ENCODE data around the gene WNT9B. TPM values are rescaled to one million over a fixed set of nuclear protein-coding genes. Genes with fewer than 3 reads are reported as not detected.

Gene WNT9B
- total and polyA plus RNA-seq, 4 experiments from 2014 or later: not detected

DNA sequence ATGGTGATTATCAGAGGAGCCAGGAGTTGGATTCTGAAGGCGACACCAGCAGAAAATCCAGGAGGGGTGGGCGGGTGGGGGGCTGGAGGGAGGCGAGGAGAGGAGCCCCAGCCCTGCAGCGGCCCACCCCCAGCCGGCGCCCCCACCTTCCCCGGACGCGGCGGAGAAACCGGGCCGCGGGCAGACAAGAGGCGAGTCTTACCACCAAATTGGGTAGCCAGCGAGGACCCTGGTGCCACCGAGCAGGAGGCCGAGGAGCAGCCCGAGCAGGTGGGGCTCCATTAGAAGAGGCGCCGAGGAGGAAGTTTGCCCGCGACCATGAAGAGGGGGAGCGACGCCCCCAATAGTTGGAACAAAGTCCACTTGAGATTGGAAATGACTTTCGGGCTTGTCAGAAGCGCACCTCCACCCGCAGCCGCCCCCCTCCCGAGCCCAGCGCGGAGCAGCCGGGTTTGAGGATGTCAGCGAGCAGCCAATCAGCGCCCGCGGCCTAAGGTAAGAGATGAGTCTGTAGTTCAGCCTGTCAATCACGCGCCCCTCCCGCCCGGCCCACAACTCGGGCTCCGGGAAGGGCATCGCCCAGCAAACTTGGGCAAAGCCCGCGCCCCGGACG lies 33.0 kb upstream of the WNT9B start, which contains the start of gene WNT3:
WNT3 (minus strand) TSS at position 377 of the 613 bp plus-strand sequence; CDS start at position 282, 95 bp downstream.
- peak within 1 kb of the TSS in 1 of 2 donors; percentile 45 for H3K4me3 ChIP-seq (ENCODE audit: low read length in 2 of 2)
- Mint-ChIP-seq H3K9me3 (peaks cover 0 to 2% (median 0%) of the 10 kb centered on the region in 8 donors), H3K27me3 (peaks cover 55 to 66% of the 10 kb centered on the region in 2 donors), H3K36me3 (no peaks in the 10 kb centered on the region), H3K4me3 (peak within 1 kb of the TSS; percentile 71 to 87 (median 81)), H3K4me1 (peaks cover 7 to 30% (median 15%) of the 10 kb centered on the region in 4 donors), H3K27ac (peak within 1 kb of the TSS in 2 of 7 donors; percentile 23 to 52)
- H3K4me1 ChIP-seq (ENCODE audit: insufficient read depth, low read length): peaks cover 28% of the 10 kb centered on the region
- H3K9me3 ChIP-seq (ENCODE audit: control insufficient read depth in 1 of 2, low read length in 2 of 2): no peaks in the 10 kb centered on the region
- H3K27ac ChIP-seq (ENCODE audit: low read depth, low read length): no peak within 1 kb of the TSS
- POLR2A ChIA-PET (ENCODE audit: partially characterized antibody): no interaction called here
- intact Hi-C loops (cut with micrococcal nuclease): no loop called here
- CTCF ChIA-PET (ENCODE audit: partially characterized antibody): no interaction called here
- H3K36me3 ChIP-seq (ENCODE audit: insufficient read depth, low read length): no peaks in the 10 kb centered on the region
- peaks cover 53% of the 10 kb centered on the region for H3K27me3 ChIP-seq (ENCODE audit: insufficient read depth, low read length)
- DNase-seq: peak in 4 of 5 donors; percentile 29 to 37 (median 33)

- POLR2A ChIA-PET (ENCODE audit: partially characterized antibody): no interaction called here
- Mint-ChIP-seq H3K27me3 (peaks cover 48 to 58% of the 10 kb centered on the region in 2 donors), H3K4me1 (peaks cover 7 to 30% (median 15%) of the 10 kb centered on the region in 4 donors), H3K27ac (no peak overlapping the region), H3K36me3 (no peaks in the 10 kb centered on the region), H3K4me3 (peak overlapping the region; percentile 49 to 86 (median 72)), H3K9me3 (peaks cover 0 to 2% (median 0%) of the 10 kb centered on the region in 8 donors)
- Histone ChIP-seq H3K9me3 (ENCODE audit: control insufficient read depth in 1 of 2, low read length in 2 of 2) (no peaks in the 10 kb centered on the region), H3K36me3 (ENCODE audit: insufficient read depth, low read length) (no peaks in the 10 kb centered on the region), H3K27me3 (ENCODE audit: insufficient read depth, low read length) (peaks cover 53% of the 10 kb centered on the region), H3K27ac (ENCODE audit: low read depth, low read length) (no peak overlapping the region), H3K4me3 (ENCODE audit: low read length in 2 of 2) (peak overlapping the region in 1 of 2 donors; percentile 45), H3K4me1 (ENCODE audit: insufficient read depth, low read length) (peaks cover 28% of the 10 kb centered on the region)
- CTCF ChIA-PET (ENCODE audit: partially characterized antibody): no interaction called here
- intact Hi-C loops (cut with micrococcal nuclease): no loop called here
- no peak for DNase-seq
These were observed 32.2 kb upstream of the WNT9B start for GRCh38 chr17:46818929-46819859.

DNA sequence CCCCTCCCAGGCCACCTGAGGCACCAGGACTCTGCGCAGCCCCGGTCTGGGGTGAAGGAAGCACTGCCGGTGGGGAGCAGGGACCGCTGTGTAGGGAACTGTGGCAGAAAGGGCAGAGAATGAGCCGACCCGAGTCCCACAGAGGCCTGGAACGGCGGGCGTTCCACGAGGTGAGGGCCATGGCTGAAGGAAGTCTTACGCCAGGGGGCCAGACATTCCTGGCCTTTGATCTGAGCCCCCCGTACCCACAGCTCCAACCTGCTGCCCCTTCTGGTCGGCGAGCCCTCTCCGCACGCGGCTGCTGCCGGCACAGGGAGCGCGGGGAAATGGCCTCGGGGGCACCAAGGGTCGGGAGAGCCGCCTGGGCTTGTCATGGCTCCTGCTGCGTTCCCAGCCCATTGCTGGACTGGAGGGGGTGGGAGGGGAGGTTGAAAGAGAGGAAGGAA lies 31.5 kb upstream of the WNT9B start:
- H3K36me3 Mint-ChIP-seq: no peaks in the 10 kb centered on the region
- H3K27ac Mint-ChIP-seq: no peak overlapping the region
- Histone ChIP-seq H3K4me1 (ENCODE audit: insufficient read depth, low read length) (peaks cover 28% of the 10 kb centered on the region), H3K27ac (ENCODE audit: low read depth, low read length) (no peak overlapping the region), H3K9me3 (ENCODE audit: control insufficient read depth in 1 of 2, low read length in 2 of 2) (no peaks in the 10 kb centered on the region), H3K27me3 (ENCODE audit: insufficient read depth, low read length) (peaks cover 53% of the 10 kb centered on the region), H3K4me3 (ENCODE audit: low read length in 2 of 2) (no peak overlapping the region), H3K36me3 (ENCODE audit: insufficient read depth, low read length) (no peaks in the 10 kb centered on the region)
- CTCF ChIA-PET (ENCODE audit: partially characterized antibody): no interaction called here
- H3K9me3 Mint-ChIP-seq: peaks cover 0 to 2% (median 0%) of the 10 kb centered on the region in 8 donors
- peaks cover 46 to 57% of the 10 kb centered on the region in 2 donors for H3K27me3 Mint-ChIP-seq
- H3K4me3 Mint-ChIP-seq: peak overlapping the region in 6 of 8 donors; percentile 21 to 86 (median 57)
- POLR2A ChIA-PET (ENCODE audit: partially characterized antibody): no interaction called here
- no peak for DNase-seq
- H3K4me1 Mint-ChIP-seq: peaks cover 7 to 30% (median 15%) of the 10 kb centered on the region in 4 donors
- intact Hi-C loops (cut with micrococcal nuclease): no loop called here

GRCh38 chr17:46820592-46821450 lies 30.6 kb upstream of the WNT9B start:
- Histone ChIP-seq H3K36me3 (ENCODE audit: insufficient read depth, low read length) (no peaks in the 10 kb centered on the region), H3K4me1 (ENCODE audit: insufficient read depth, low read length) (peaks cover 28% of the 10 kb centered on the region), H3K9me3 (ENCODE audit: control insufficient read depth in 1 of 2, low read length in 2 of 2) (no peaks in the 10 kb centered on the region), H3K4me3 (ENCODE audit: low read length in 2 of 2) (no peak overlapping the region), H3K27me3 (ENCODE audit: insufficient read depth, low read length) (peaks cover 49% of the 10 kb centered on the region), H3K27ac (ENCODE audit: low read depth, low read length) (no peak overlapping the region)
- Mint-ChIP-seq H3K4me3 (peak overlapping the region in 4 of 8 donors; percentile 10 to 65 (median 35)), H3K9me3 (peaks cover 0 to 2% (median 0%) of the 10 kb centered on the region in 8 donors), H3K36me3 (no peaks in the 10 kb centered on the region), H3K27ac (no peak overlapping the region), H3K4me1 (peaks cover 7 to 30% (median 15%) of the 10 kb centered on the region in 4 donors), H3K27me3 (peaks cover 39 to 57% of the 10 kb centered on the region in 2 donors)
- intact Hi-C loops (cut with micrococcal nuclease): no loop called here
- CTCF ChIA-PET (ENCODE audit: partially characterized antibody): no interaction called here
- DNase-seq: no peak
- POLR2A ChIA-PET (ENCODE audit: partially characterized antibody): no interaction called here

DNA sequence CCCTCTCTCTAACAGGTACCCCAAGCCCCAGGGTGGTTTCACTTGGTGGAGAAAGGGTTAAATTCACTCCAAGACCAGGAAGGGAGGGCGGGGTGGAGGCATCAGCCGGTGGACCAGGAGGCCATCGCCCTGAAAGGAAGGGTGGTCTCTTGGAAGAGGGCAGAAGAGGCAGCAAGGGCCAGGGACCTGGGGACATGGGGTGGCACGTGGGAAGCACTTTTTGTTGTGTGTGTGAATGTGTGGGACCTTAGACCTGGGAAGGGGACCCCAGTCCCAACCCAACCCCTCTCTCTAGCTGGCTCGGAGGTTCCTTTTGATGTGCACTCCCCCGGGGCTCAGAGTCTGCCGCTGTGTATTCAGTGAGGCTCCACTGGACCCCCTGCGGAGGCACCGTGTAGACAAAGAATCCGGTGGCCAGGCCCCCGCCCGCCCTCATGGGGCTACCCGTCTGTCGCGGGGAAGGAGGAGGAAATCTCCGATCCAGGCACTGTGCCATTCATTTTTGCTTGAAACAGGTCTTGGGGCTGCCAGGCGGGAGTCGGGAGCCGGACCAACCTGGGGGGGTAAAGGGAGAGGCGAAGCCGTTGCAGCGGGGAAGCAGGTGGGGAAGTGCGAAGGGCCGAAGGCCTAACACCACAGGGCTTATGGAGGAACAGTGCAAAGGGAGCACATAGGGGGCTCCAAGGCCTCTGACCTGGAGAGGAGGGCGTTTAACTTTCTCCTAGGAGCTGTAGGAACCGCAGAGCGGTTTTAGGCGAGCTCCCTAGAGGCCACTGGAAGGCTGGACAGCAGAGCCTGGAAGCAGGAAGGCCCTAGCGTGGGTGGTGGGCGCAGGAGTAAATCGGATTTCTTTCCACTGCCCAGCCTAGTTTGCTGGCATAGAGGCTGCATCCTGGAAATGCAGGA lies 29.6 kb upstream of the WNT9B start:
- POLR2A ChIA-PET (ENCODE audit: partially characterized antibody): no interaction called here
- Histone ChIP-seq H3K9me3 (ENCODE audit: control insufficient read depth in 1 of 2, low read length in 2 of 2) (no peaks in the 10 kb centered on the region), H3K4me1 (ENCODE audit: insufficient read depth, low read length) (peaks cover 28% of the 10 kb centered on the region), H3K27ac (ENCODE audit: low read depth, low read length) (no peak overlapping the region), H3K4me3 (ENCODE audit: low read length in 2 of 2) (no peak overlapping the region), H3K27me3 (ENCODE audit: insufficient read depth, low read length) (peaks cover 41% of the 10 kb centered on the region), H3K36me3 (ENCODE audit: insufficient read depth, low read length) (no peaks in the 10 kb centered on the region)
- intact Hi-C loops (cut with micrococcal nuclease): no loop called here
- no peaks in the 10 kb centered on the region for H3K36me3 Mint-ChIP-seq
- H3K4me3 Mint-ChIP-seq: peak overlapping the region in 1 of 8 donors; percentile 10
- CTCF ChIA-PET (ENCODE audit: partially characterized antibody): no interaction called here
- peaks cover 7 to 30% (median 15%) of the 10 kb centered on the region in 4 donors for H3K4me1 Mint-ChIP-seq
- H3K27ac Mint-ChIP-seq: no peak overlapping the region
- peaks cover 30 to 48% of the 10 kb centered on the region in 2 donors for H3K27me3 Mint-ChIP-seq
- DNase-seq: no peak
- H3K9me3 Mint-ChIP-seq: peaks cover 0 to 1% (median 0%) of the 10 kb centered on the region in 8 donors

DNA sequence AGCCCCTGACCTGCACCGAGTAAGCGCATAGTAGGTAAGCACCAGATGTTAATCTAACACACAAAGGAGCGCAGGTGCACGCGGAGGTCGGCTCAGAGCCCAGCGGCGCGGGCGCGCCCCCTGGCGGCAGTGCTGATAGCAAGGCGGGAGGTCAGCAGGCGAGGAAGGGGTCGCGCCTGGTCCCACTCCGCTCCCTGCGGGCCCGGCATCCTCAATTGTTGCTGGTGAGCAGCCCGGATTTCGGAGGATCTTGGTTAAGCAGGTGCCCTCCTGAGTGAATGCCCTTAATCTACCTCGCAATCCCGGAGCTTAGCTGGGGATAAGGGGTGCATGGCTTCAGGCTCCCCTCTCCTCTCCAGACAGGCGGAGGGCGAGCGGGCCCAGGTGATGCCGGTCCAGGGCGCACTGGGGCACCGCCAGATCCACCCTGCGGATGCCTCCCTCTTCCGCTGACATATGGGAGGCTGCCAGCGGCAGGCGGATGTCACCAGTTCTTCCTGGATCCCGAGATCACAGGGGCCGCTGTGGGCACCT lies 28.9 kb upstream of the WNT9B start:
- Mint-ChIP-seq H3K27ac (no peak overlapping the region), H3K36me3 (no peaks in the 10 kb centered on the region), H3K27me3 (peaks cover 25 to 45% of the 10 kb centered on the region in 2 donors), H3K4me3 (no peak overlapping the region), H3K4me1 (peaks cover 7 to 29% (median 15%) of the 10 kb centered on the region in 4 donors), H3K9me3 (peaks cover 0 to 1% (median 0%) of the 10 kb centered on the region in 8 donors)
- H3K36me3 ChIP-seq (ENCODE audit: insufficient read depth, low read length): no peaks in the 10 kb centered on the region
- no peak overlapping the region for H3K4me3 ChIP-seq (ENCODE audit: low read length in 2 of 2)
- H3K4me1 ChIP-seq (ENCODE audit: insufficient read depth, low read length): peaks cover 23% of the 10 kb centered on the region
- POLR2A ChIA-PET (ENCODE audit: partially characterized antibody): no interaction called here
- peaks cover 33% of the 10 kb centered on the region for H3K27me3 ChIP-seq (ENCODE audit: insufficient read depth, low read length)
- no peaks in the 10 kb centered on the region for H3K9me3 ChIP-seq (ENCODE audit: control insufficient read depth in 1 of 2, low read length in 2 of 2)
- no peak overlapping the region for H3K27ac ChIP-seq (ENCODE audit: low read depth, low read length)
- CTCF ChIA-PET (ENCODE audit: partially characterized antibody): no interaction called here
- DNase-seq: no peak
- intact Hi-C loops (cut with micrococcal nuclease): no loop called here

All from CD4-positive, alpha-beta memory T cell (primary cell).